Stimulated activated CD8-positive, alpha-beta memory T cell treated with anti-CD3 and anti-CD28 coated beads, Interleukin-2, amount 100 ng/mL, for 1 hour (primary cell): ENCODE data around the gene KIRREL3.

Experiments
- DNase-seq, 2 donors: peaks; one replicate each; pipeline ENCODE4 v3.0.0-alpha.2; 2020; ENCODE audit warnings: low read depth in 2 of 2

The KIRREL3 gene

GRCh38 chr11:126512251-126512650, 488.3 kb downstream of the KIRREL3 start:
- no peak for DNase-seq

GRCh38 chr11:126511475-126512115, 489.0 kb downstream of the KIRREL3 start:
- DNase-seq, result no peak

- no peak for DNase-seq
These were observed 489.8 kb downstream of the KIRREL3 start for GRCh38 chr11:126510621-126511370.

- no peak for DNase-seq
These were observed 492.9 kb downstream of the KIRREL3 start for GRCh38 chr11:126507646-126508045.

- DNase-seq, result no peak
These were observed 493.8 kb downstream of the KIRREL3 start for GRCh38 chr11:126506789-126507188.

- DNase-seq, result no peak
These were observed 497.6 kb downstream of the KIRREL3 start for GRCh38 chr11:126502982-126503381.

GRCh38 chr11:126502159-126502558, 498.4 kb downstream of the KIRREL3 start:
- no peak for DNase-seq

GRCh38 chr11:126501641-126502040, 498.9 kb downstream of the KIRREL3 start:
- no peak for DNase-seq

- no peak for DNase-seq
These were observed 499.6 kb downstream of the KIRREL3 start for GRCh38 chr11:126500981-126501380.

GRCh38 chr11:126499131-126499752, 501.3 kb downstream of the KIRREL3 start:
- DNase-seq, result no peak

- DNase-seq, result no peak
These were observed 502.3 kb downstream of the KIRREL3 start for GRCh38 chr11:126498281-126498680.

GRCh38 chr11:126497581-126498122, 502.9 kb downstream of the KIRREL3 start:
- no peak for DNase-seq

GRCh38 chr11:126496576-126497337, 503.8 kb downstream of the KIRREL3 start:
- DNase-seq, result no peak

GRCh38 chr11:126495281-126496220, 505.0 kb downstream of the KIRREL3 start:
- DNase-seq, result no peak

GRCh38 chr11:126494831-126495230, 505.7 kb downstream of the KIRREL3 start:
- DNase-seq, result no peak

- DNase-seq, result no peak
These were observed 508.1 kb downstream of the KIRREL3 start for GRCh38 chr11:126492331-126493082.

- no peak for DNase-seq
These were observed 509.5 kb downstream of the KIRREL3 start for GRCh38 chr11:126491092-126491491.

- no peak for DNase-seq
These were observed 510.5 kb downstream of the KIRREL3 start for GRCh38 chr11:126489836-126490660.
